Neural progenitor cell (in vitro differentiated cells): ENCODE data around the gene LCE4A. TPM values are rescaled to one million over a fixed set of nuclear protein-coding genes. Genes with fewer than 3 reads are reported as not detected.

Experiments used
- DNase-seq: peaks from one replicate; pipeline ENCODE4 v3.0.0-alpha.2; 2016; ENCODE audit warnings: low spot score
- H2AFZ ChIP-seq: fragments of 200-600 bp; sonication (generic); replicated peaks from 2 replicates; pipeline ENCODE4 v1.6.1; 2016; ENCODE audit warnings: antibody characterized with exemption
- H3F3A ChIP-seq: fragments of 200-600 bp; sonication (generic); 2 replicates; pipeline ENCODE4 v1.6.1; 2016; ENCODE audit warnings: antibody characterized with exemption, low read depth
- H3K27ac ChIP-seq: fragments of 200-600 bp; sonication (generic); 2 replicates; pipeline ENCODE4 v1.5.1; 2016; ENCODE audit warnings: mild to moderate bottlenecking
- H3K27me3 ChIP-seq: fragments of 200-600 bp; sonication (generic); 2 replicates; pipeline ENCODE4 v1.6.1; 2016; ENCODE audit warnings: mild to moderate bottlenecking, moderate library complexity
- H3K36me3 ChIP-seq: fragments of 200-600 bp; sonication (generic); 2 replicates; pipeline ENCODE4 v1.5.1; 2016
- H3K4me1 ChIP-seq: fragments of 200-600 bp; sonication (generic); 2 replicates; pipeline ENCODE4 v1.6.1; 2016; ENCODE audit warnings: mixed run types
- H3K4me2 ChIP-seq: fragments of 200-600 bp; sonication (generic); 2 replicates; pipeline ENCODE4 v1.6.1; 2016
- H3K4me3 ChIP-seq: fragments of 200-600 bp; sonication (generic); 2 replicates; pipeline ENCODE4 v1.5.1; 2016
- H3K79me2 ChIP-seq: fragments of 200-600 bp; sonication (generic); 2 replicates; pipeline ENCODE4 v1.6.1; 2016; ENCODE audit warnings: low read depth
- H3K9ac ChIP-seq: fragments of 200-600 bp; sonication (generic); 2 replicates; pipeline ENCODE4 v1.6.1; 2016
- H3K9me3 ChIP-seq: fragments of 200-600 bp; sonication (generic); 2 replicates; pipeline ENCODE4 v1.5.1; 2016; ENCODE audit warnings: low read depth
- H4K20me1 ChIP-seq: fragments of 200-600 bp; sonication (generic); 2 replicates; pipeline ENCODE4 v1.6.1; 2016; ENCODE audit warnings: low read depth
- H3K27ac Mint-ChIP-seq: 3 replicates; pipeline ENCODE4 v1.8.0; 2021; ENCODE audit warnings: mixed read lengths
- H3K27me3 Mint-ChIP-seq: 2 replicates; pipeline ENCODE4 v1.8.0; 2022; ENCODE audit warnings: low read depth, mild to moderate bottlenecking, inconsistent platforms, moderate library complexity, mixed read lengths; ENCODE audit not compliant: insufficient read depth
- H3K36me3 Mint-ChIP-seq: 3 replicates; pipeline ENCODE4 v1.8.0; 2021; ENCODE audit warnings: mixed read lengths
- H3K4me1 Mint-ChIP-seq: 3 replicates; pipeline ENCODE4 v1.8.0; 2021; ENCODE audit warnings: mixed read lengths
- H3K4me3 Mint-ChIP-seq: 3 replicates; pipeline ENCODE4 v1.8.0; 2021; ENCODE audit warnings: mild to moderate bottlenecking, moderate library complexity, mixed read lengths
- H3K9me3 Mint-ChIP-seq: 3 replicates; pipeline ENCODE4 v1.8.0; 2020; ENCODE audit warnings: mixed read lengths
- EZH2 ChIP-seq: fragments of 200-600 bp; sonication (generic); IDR thresholded peaks from 2 replicates; pipeline ENCODE4 v1.6.1; 2017; ENCODE audit warnings: antibody characterized with exemption, mild to moderate bottlenecking, moderate library complexity
- EZH2phosphoT487 ChIP-seq: fragments of 200-600 bp; sonication (generic); IDR thresholded peaks from 2 replicates; pipeline ENCODE4 v1.6.1; 2017; ENCODE audit warnings: antibody characterized with exemption
- total RNA-seq: library from RNA; depleted of rRNA; stranded (reverse); fragments of >200 nt; gene quantifications from 2 replicates; pipeline ENCODE4 v1.2.3, GENCODE V29; 2015; ENCODE audit warnings: low replicate concordance
- TF ChIP-seq, protein P1 (sequence below): fragments of 200-600 bp; sonication (generic); IDR thresholded peaks from 2 replicates; pipeline ENCODE4 v1.5.1; 2017; ENCODE audit warnings: antibody characterized with exemption, mild to moderate bottlenecking

Gene LCE4A
- total RNA-seq, 1 donor from 2014 or later = not detected

- Histone ChIP-seq H3K79me2 (no peaks in the 10 kb centered on the region), H3K27ac (no peak overlapping the region), H3K36me3 (no peaks in the 10 kb centered on the region), H4K20me1 (no peaks in the 10 kb centered on the region), H2AFZ (no peak overlapping the region), H3F3A (no peaks in the 10 kb centered on the region), H3K4me1 (no peaks in the 10 kb centered on the region), H3K27me3 (no peaks in the 10 kb centered on the region), H3K9ac (no peak overlapping the region), H3K4me3 (no peak overlapping the region), H3K4me2 (no peak overlapping the region), H3K9me3 (peaks cover 40% of the 10 kb centered on the region)
- Mint-ChIP-seq H3K27ac (no peak overlapping the region), H3K27me3 (peaks cover 4% of the 10 kb centered on the region), H3K4me1 (no peaks in the 10 kb centered on the region), H3K9me3 (peaks cover 41% of the 10 kb centered on the region), H3K4me3 (no peak overlapping the region), H3K36me3 (no peaks in the 10 kb centered on the region)
- TF ChIP-seq EZH2 = no peak
- TF ChIP-seq EZH2phosphoT487 = no peak
- TF ChIP-seq, protein P1, sequence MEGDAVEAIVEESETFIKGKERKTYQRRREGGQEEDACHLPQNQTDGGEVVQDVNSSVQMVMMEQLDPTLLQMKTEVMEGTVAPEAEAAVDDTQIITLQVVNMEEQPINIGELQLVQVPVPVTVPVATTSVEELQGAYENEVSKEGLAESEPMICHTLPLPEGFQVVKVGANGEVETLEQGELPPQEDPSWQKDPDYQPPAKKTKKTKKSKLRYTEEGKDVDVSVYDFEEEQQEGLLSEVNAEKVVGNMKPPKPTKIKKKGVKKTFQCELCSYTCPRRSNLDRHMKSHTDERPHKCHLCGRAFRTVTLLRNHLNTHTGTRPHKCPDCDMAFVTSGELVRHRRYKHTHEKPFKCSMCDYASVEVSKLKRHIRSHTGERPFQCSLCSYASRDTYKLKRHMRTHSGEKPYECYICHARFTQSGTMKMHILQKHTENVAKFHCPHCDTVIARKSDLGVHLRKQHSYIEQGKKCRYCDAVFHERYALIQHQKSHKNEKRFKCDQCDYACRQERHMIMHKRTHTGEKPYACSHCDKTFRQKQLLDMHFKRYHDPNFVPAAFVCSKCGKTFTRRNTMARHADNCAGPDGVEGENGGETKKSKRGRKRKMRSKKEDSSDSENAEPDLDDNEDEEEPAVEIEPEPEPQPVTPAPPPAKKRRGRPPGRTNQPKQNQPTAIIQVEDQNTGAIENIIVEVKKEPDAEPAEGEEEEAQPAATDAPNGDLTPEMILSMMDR = no peak
- no peak for DNase-seq
Measured at GRCh38 chr1:152741656-152742055, 33.7 kb downstream of the LCE4A start.

DNA sequence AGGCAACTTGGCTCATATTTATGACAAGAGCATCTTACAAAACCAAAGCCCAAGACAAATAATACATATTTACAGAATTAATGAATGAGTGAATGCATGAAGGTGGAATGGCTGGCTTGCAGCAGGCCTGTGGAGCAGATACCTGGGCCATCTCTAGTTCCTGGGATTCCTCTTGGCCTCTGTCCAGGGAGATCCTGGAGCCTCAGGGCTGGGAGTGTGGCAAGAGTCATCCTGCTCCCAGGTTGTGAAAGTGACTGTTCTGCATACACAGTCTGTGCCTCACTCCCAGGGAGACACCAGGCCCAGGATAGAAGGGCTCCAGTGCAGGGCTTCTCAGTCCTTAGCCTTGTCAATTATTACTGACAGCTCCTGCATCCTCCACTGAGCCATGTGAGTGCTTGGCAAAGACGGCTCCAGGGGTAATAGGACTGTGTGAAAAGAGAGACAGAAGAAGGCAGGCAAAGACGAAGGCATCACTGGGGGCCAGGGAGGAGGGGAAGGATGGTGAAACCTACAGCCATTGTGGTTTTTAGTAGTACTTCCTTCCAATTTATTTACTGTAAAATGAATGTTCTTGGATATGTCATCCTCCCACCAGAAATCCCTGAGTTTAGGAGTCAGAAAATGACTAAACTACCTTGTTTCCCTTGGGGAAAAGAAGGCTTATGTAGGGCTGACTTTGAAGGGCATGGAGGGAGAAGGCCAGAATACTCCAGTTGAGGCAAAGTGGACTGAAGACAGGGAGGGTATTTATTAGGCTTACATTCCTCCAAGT lies 35.6 kb downstream of the LCE4A start:
- Histone ChIP-seq H3K79me2 (no peaks in the 10 kb centered on the region), H3K9ac (no peak overlapping the region), H3K9me3 (peaks cover 55% of the 10 kb centered on the region), H3K27me3 (no peaks in the 10 kb centered on the region), H2AFZ (no peak overlapping the region), H3K27ac (no peak overlapping the region), H3F3A (no peaks in the 10 kb centered on the region), H3K36me3 (no peaks in the 10 kb centered on the region), H3K4me1 (no peaks in the 10 kb centered on the region), H4K20me1 (no peaks in the 10 kb centered on the region), H3K4me2 (no peak overlapping the region), H3K4me3 (no peak overlapping the region)
- Mint-ChIP-seq H3K27me3 (peaks cover 4% of the 10 kb centered on the region), H3K4me3 (no peak overlapping the region), H3K36me3 (no peaks in the 10 kb centered on the region), H3K9me3 (peaks cover 33% of the 10 kb centered on the region), H3K27ac (no peak overlapping the region), H3K4me1 (no peaks in the 10 kb centered on the region)
- no peak for DNase-seq
- no peak for TF ChIP-seq EZH2phosphoT487
- TF ChIP-seq EZH2 = no peak
- TF ChIP-seq, protein P1 = no peak

DNA sequence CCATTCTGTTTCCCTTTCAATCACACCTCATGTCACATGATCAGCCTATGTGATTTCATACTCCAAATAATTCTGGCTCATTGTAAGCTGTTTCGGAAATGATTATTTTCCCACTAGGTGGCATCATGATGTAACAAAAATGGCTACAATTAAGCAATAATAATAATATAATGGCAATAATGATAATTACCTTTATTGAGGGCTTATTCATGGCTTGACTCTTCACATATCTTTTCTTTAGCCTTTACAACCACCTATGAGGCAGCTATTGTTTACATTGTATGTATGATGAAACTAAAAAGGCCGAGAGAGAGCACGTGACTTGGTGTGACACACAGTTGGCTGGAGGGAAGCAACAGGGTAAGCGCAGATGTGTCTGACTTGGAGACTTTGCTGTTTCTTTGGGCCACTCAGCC lies 37.3 kb downstream of the LCE4A start:
- no peak overlapping the region for H3K27ac ChIP-seq
- TF ChIP-seq EZH2phosphoT487 (no peak), EZH2 (no peak)
- Mint-ChIP-seq H3K9me3 (peaks cover 27% of the 10 kb centered on the region), H3K4me1 (no peaks in the 10 kb centered on the region), H3K4me3 (no peak overlapping the region), H3K27me3 (no peaks in the 10 kb centered on the region), H3K27ac (no peak overlapping the region), H3K36me3 (no peaks in the 10 kb centered on the region)
- no peak for DNase-seq
- H3K27me3 ChIP-seq = no peaks in the 10 kb centered on the region
- peaks cover 45% of the 10 kb centered on the region for H3K9me3 ChIP-seq
- H4K20me1 ChIP-seq = no peaks in the 10 kb centered on the region
- H3K36me3 ChIP-seq = no peaks in the 10 kb centered on the region
- no peak overlapping the region for H3K4me3 ChIP-seq
- H2AFZ ChIP-seq = no peak overlapping the region
- H3K4me1 ChIP-seq = no peaks in the 10 kb centered on the region
- no peaks in the 10 kb centered on the region for H3K79me2 ChIP-seq
- H3F3A ChIP-seq = no peaks in the 10 kb centered on the region
- H3K9ac ChIP-seq = no peak overlapping the region
- H3K4me2 ChIP-seq = no peak overlapping the region

DNA sequence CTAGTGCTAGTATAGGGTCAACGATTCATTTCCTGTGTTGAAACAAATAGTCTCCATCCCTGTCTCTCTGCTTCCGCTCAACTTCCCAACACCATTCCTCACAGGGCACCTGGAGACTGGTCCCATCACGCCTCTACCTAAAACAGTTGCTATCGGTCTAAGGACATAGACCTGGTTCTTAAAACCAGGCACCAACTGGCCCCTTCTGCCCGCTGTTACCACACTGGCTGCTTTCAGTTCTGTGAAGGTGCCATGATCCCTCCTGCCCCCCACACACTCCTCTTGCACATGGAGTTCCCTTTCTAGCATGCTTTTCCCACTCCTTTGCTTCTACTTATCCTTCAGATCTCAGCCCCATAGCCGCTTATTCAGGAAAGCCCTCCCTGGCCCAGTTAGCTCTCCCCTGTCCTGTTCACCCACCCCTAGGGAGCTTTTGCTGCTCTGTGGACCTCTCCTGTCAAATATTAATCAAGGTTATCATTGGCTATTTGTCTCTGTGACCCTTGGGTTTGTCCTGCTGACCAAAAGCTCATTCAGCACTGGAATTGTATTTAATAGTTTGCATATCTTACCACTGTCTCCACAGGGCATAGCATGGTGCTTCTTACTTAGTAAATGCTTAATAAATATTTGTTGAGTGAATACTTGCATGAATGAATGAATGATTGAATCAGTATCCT lies 37.9 kb downstream of the LCE4A start:
- TF ChIP-seq EZH2phosphoT487 (no peak), EZH2 (no peak)
- TF ChIP-seq, protein P1 = no peak
- no peaks in the 10 kb centered on the region for H3K27me3 Mint-ChIP-seq
- Histone ChIP-seq H3K4me1 (no peaks in the 10 kb centered on the region), H3F3A (no peaks in the 10 kb centered on the region), H3K27ac (no peak overlapping the region), H4K20me1 (no peaks in the 10 kb centered on the region), H3K4me3 (no peak overlapping the region), H3K9me3 (peaks cover 44% of the 10 kb centered on the region), H3K36me3 (no peaks in the 10 kb centered on the region), H3K27me3 (no peaks in the 10 kb centered on the region), H3K9ac (no peak overlapping the region), H3K4me2 (no peak overlapping the region), H2AFZ (no peak overlapping the region), H3K79me2 (no peaks in the 10 kb centered on the region)
- H3K4me1 Mint-ChIP-seq = no peaks in the 10 kb centered on the region
- no peak for DNase-seq
- H3K36me3 Mint-ChIP-seq = no peaks in the 10 kb centered on the region
- H3K9me3 Mint-ChIP-seq = peaks cover 28% of the 10 kb centered on the region
- H3K27ac Mint-ChIP-seq = no peak overlapping the region
- H3K4me3 Mint-ChIP-seq = no peak overlapping the region
